HG03565 (cell line): ENCODE measurements around the gene COL5A1.
"Not testable (repeated sequence)": the region's sequence is repeated elsewhere in the genome, so short reads cannot be mapped to it uniquely, and the experiment has no call there.

Experiments used
- ATAC-seq: cut with Tn5 transposase; IDR thresholded peaks from one replicate; pipeline ENCODE4 v1.9.1; 2021; ENCODE audit warnings: mild to moderate bottlenecking, moderate library complexity; ENCODE audit not compliant: unreplicated experiment

COL5A1 gene

DNA sequence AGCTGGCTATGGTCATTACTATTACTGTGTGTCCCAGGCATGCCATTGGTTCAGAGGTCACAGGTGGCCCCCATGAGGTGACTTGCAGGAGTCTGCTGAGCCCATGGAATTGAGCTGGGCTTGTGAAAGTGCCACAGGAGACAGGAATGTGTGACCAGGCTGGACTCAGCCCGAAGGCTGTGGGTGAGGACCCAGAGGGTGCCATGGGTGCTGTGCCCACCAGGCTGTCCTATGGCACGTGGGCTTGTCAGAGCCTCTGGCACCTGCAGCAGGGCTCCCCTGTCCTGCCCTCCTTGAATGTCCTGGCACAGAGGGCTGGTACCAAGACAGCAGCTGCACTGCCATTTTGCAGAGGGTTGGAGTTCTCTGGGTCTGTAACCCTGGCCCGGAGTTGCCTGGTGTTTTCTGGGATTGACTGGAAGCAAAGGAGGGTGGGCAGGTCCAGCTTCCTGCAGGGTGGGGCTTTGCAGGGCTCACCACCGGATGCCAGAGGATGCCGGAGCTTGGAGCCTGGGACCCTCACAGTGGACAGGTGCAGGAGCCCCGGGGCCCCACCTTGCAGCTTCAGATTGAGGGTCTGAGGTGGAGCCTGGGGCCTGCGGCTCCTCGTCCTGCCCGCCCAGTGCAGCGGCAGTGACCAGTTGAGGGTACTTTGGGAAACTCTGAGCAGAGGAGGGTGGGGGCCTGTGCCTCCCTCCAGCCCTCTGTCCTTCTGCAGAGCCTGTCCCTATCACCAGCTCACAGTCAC lies 14.2 kb downstream of the COL5A1 start:
- ATAC-seq, result no peak

DNA sequence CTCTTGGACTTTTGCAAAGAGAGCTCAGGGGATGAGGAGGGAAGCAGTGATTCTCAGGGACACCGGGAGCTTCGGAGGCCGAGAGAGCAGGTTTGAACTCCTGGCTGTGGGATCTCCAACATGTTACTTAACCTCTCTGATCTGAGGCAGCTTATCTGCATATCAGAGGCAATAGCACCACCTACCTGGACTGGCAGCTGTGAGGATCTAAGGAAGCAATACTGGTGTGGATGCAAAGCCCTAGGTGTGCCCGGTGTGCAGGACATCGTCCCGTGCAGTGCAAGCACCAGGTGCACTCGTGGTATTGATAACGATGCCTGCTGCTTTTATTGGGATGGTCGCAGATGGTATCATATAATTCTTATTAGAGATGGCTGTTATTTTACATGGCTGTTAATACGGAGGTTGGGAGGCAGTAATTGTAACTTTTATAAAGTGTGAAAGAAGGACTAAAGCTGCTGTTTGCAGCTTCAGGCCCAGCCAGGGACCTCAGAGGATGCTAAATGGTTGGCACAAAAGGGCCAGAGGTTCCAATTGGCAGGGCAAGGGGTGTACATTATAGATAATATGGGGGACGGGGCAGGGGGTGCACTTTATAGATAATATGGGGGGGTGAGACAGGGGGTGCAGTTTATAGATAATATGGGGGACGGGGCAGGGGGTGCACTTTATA lies 14.9 kb downstream of the COL5A1 start:
- no peak for ATAC-seq

DNA sequence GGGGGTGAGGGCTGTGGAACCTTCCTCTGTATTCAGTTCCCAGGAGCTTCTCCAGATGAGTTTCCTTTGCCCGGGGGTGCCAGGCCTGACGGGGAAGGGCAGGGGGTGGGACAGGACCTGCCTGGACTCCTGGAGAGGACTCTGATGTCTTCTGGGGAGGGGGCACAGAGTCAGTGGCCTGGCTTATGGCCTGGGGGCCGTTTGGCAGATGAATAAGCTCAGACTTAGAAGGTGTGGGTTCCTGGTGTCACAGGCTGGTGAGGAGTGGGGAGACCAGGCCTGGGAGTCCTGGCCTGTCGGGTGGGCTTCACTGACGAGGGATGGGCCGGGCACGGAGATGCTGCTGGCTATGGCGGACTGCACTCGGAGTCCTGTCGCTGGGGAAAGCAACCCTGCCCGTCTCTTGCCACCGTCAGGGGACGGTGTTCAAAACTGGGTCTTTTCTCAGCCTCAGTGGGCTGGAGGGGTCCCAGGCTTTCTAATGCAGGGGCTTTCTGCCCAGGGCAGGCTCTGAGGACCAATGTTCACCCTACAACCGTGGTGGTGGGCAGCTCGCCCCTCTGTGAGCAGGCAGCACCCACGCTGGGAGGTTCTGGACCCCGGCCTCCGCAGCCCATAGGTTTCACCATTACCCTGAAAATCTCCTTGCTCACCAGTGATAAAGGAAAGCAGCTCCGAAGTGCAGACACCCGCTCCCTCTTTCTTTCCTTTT lies 16.2 kb downstream of the COL5A1 start:
- ATAC-seq, result no peak

DNA sequence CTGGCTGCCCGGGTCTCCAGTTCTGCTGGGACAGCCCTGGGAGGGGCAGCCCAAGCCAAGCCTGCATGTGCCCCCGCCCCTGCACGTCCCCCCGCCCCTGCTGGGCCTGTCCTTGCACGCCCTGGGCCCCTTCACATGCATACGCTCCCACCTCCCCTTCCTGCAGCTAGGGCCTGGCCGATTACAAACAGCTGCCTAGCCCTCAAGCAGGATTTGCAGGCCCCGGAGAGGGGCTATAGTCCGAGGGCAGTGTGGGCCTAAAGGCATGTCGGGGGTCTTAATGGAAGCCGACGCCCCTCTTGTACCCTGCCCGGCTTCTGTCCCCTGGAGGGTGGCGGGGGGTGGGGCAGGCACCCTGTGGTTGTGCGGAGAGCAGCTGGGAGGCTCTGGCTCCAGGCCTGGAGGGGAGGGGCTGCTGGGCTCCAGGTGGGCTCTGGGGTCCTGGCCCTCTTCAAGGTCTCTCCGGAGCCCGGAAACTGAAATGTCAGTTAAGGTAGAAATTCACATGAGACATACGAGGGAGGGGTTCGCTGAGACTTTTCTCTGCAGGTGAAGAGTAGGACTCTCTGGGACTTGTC lies 16.9 kb downstream of the COL5A1 start:
- no peak for ATAC-seq

DNA sequence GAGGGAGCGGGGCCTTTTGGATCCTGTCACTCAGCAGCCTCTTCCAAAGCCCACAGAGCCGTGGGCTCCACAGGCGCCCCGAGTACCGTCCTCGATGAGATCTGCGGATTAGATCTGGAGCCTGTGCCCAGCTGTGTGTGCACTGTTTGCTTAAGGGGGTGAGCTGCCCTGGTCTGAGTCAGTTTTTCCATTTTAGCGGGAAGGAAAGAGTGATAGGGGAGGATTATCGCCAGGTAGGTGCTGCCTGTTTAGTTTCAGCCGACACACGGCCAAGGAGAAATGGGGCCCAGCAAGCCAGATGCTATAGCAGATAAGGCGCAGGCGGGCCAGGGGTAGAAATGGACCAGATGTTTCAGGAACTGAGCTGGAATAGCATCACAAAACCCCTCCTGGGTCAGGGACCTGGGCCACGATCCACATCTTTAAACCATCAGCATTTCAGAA lies 18.1 kb downstream of the COL5A1 start:
- no peak for ATAC-seq

DNA sequence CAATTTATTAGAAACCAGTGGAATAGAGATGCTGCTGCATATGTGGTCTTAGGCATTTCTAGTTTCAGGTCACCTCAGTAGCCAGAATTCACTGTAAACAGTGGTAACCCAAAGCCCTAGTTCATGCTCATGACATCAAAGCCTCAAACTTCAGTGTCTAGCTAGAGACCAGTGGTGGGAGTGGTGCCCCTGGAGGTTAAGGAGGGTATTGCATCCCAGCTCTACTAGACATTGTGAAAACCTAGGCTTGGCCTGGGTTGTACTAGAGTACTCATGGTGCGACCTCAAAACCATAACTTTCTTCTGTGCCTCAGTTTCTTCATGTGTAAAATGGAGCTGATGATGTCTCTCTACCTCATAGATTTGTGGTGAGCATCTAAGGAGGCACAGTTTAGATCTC lies 18.8 kb downstream of the COL5A1 start:
- ATAC-seq, result no peak

DNA sequence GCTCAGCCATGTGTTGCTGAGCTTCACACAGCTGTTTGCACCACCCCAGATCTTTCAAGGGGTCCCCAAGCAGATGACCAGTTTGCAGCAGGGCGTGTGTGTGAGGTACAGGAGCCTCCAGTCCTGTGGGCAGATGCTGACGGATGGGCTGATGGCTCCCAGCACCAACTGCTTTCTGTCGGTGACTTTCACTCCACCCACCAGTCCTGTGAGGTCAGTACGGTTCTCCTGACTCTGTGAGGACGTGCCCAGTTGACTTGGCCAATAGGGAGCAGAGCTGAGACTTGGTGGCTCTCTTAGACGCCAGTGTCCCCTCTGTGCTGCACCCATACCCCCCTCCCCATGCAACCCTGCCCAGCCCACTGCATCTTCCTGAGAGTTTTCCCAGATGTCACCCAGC lies 19.7 kb downstream of the COL5A1 start:
- no peak for ATAC-seq

DNA sequence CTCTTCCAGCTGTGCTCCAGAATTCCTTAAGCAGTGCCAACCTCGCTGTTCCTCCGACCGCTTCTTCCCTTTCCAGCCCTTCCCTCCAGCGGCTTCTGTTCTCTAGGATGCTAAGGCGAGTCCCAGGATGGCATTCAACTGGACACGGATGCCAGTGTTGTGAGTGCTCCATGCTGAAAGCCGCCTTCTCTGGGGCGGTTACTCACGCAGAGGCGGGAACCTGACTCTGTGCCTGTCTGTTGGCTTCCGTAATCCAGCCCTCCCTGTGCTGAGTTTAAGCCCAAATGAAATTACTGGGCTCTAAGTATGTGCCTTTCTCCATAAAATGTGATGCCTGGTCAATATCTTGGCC lies 20.2 kb downstream of the COL5A1 start:
- ATAC-seq, result no peak

DNA sequence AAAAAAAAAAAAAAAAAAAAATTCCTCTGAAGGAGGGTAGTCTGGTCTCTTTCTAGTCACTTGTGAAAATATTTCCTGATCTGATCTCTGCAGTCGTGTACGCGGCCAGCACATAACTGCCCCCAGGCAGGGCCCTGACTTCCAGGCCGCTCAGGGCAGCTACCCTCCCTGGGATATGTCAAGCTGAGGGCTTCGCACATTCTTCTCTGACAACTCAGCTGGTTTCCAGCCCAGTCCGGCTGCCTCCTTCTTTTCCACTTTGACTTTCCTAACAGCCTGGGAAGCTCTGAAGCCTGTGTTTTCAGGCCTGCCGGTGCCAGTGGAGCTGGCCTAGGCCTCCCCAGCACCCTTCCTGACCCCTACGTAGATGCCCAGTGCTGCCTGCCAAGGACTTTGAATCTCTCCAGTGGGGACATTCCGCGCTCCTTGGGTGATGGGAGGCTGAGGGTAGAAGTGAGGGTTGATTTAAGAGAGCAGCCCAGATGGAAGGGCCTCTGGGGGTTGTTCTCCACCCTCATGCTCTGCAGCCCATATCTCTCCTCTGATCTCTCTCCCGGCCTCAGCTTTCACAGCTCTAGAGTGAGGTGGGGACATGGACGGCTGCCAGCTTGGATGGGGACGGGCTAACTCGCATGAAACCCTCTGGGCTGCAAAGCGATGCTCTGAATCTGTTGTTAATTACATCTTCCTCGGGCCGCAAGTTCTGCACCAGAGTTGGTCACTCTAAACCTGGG lies 20.7 kb downstream of the COL5A1 start:
- no peak for ATAC-seq

DNA sequence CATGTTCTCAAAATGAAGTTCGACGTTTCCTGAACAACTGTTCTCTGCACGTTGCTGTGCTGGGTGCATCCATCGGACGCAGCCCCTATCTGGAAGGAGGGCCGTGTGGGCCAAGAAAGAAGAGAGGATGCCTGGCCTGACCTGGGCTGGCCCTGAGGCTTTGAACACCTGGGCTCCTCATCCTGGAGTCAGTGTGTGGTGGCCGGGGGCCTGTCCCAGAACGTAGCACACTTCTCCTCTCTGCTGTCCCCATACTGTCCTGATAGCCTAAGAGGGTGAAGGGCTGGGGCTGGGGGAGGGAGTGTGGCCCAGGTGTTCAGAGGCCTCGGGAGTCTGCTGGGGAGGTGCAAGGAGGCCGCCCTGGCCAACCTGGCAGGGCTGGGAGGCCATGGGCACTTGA lies 21.5 kb downstream of the COL5A1 start:
- no peak for ATAC-seq

DNA sequence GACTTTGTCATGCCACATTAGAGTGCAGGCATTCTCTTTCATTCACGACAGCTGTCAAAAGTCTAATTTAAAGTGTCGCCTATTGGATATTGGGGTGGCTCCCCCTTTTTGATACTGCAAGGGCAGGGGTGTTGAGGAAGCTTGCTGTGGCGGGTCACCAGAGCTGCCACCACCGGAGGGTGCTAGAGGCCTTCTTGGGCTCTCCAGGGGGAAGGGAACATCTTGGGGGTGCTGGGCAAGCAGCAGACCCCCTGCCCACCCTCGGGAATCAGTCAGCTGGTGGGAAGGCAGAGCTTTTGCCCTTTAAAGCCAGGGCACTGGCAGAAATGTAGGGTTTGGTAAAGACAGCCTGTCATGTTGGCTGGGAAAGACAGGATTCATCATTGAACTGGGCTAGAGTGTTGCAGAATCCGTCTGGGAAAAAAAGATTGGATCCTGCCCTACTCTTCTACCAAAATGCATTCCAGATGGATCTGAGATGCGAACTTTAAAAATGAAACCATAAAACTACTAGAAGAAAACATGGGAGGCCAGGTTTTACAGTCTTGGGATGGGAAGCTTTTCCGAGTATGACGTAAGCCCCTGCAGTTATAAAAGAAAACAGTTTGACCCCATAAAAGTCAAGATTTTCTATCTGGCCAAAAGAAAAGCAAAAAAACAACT lies 22.3 kb downstream of the COL5A1 start:
- ATAC-seq, result no peak

DNA sequence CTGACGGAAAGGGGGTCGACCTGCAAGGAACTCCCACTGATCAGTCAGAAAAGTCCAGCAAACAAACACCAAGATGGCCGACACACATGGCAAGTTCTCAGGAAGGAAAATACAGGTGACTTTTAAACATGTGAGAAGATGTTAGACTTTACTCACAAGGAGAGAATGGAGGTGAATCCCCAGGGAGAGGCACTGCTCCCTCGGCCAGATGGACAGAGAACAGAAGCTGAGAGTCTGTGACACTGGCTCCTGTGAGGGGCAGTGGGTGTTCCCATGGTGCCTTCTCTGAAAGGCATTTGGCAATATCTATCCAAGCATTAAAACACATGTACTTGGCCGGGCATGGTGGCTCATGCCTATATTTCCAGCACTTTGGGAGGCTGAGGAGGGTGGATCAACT lies 22.8 kb downstream of the COL5A1 start:
- ATAC-seq, result no peak

DNA sequence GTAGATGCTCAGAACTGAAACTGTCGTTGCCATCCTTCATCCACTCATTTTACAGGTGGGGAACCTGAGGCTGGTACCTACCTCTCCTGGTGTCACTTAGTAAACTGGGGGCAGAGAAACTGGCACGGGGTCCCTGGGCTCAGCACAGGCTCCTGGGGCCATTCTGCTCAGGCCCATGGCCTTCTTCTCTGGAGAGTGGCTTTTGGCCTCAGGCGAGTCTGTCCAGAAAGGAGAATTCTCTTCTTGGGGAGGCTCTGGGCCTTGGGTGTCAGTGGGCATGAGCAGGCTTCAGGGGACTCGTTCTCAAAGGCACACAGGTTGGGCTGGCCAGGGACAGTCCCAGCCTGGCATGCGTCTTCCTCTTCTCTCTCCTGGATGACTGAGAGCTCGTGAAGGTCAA lies 24.6 kb downstream of the COL5A1 start:
- ATAC-seq, result no peak

DNA sequence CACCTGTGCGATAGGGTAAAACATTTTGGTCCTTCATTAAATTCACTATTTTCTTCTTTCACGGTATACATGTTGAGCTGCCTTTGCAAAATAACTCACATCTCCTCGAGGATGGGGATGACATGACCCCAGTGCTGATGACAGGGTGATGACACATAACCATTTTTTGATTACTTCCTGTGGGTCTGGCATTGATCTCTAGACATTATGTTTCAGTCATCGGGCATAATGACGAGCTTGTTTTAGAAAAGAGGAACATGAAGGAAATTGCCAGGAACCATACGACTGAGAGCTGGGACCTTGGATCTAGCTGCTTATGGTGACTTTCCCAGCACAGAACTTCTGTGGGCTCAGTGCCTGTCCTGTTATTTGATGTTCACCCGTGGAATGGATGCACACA lies 25.2 kb downstream of the COL5A1 start:
- ATAC-seq, result no peak

DNA sequence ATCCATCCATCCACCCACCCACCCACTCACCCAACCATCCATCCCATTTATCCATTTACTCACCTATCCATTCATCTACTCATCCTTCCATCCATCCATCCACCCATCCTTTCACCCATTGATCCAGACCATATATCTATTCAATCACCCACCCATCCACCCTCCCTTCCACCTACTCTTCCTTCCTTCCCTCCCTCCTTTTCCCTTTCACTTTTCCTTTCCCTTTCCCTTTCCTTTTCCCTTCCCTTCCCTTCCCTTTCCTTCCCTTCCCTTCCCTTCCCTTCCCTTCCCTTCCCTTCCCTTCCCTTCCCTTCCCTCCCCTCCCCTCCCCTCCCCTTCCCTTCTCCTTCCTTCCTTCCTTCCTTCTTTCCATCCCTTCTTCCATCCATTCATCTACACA lies 27.4 kb downstream of the COL5A1 start:
- not testable (repeated sequence) for ATAC-seq

DNA sequence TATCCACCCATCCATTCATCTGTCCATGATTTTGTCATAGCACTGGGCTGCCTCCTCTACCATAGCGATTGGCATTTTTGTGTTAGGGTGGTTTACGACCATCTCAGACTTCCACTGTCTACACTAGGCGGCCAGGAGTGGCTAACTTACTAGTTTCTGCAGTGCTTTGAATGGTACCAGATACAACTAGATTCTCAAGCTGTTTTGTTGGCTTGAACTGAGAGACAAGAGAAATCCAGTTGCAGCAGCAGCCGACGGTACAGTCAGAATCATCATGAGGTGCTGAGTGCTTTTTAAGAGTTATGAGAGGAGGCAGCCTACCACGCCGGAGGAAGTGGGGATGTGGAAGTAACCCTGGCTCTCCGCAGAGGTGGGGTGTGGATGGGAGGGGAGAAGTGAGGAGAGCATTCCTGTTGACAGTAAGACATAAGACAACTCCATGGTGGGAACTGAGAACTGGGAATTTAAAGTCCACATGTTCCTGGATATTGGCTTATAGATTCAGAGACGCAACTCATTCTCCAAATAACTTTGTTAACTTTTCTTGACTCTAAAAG lies 27.9 kb downstream of the COL5A1 start:
- ATAC-seq, result no peak

DNA sequence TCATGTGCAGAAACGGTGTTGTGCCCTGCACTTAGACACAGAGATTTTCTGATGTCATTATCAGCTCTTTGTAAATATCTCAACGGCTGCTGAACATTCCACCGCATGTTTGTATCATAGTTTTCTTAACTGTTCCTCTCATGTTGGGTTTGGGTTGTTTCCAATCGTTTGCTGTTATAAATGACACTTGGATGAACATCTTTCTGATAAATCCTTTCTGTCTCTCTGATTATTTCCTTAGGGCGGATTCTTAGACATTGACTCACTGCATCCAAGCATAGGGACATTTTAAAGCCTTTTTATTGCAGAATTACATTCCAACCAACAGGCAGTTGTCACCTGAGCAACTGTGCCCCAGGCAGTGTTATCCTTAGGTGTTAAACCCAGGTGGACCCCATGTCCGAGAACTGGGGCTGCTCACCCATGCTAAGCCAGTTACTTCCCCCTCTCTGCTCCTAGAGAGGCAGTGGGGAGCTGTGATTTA lies 28.5 kb downstream of the COL5A1 start:
- ATAC-seq, result no peak

DNA sequence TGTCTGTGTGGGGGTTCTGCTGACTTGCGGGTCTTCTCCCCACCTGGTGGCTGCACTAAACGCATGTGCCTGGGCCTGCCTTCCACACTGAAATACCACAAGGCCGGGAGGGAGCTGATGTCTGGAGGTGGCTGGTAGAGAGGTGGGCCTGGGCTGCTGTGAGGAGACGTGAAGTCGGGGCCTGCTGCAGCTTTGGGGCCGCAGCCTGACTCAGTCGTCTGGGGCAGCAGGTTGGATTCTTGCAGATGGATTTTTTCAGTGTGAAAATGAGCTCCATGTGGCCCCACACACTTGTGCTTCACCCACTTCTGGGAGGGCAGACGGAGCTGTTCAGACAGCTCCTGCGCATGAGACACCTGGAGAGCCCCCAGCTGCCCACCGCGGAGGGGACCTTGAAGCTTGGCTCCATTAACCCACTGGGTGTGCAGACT lies 29.3 kb downstream of the COL5A1 start:
- ATAC-seq, result no peak

DNA sequence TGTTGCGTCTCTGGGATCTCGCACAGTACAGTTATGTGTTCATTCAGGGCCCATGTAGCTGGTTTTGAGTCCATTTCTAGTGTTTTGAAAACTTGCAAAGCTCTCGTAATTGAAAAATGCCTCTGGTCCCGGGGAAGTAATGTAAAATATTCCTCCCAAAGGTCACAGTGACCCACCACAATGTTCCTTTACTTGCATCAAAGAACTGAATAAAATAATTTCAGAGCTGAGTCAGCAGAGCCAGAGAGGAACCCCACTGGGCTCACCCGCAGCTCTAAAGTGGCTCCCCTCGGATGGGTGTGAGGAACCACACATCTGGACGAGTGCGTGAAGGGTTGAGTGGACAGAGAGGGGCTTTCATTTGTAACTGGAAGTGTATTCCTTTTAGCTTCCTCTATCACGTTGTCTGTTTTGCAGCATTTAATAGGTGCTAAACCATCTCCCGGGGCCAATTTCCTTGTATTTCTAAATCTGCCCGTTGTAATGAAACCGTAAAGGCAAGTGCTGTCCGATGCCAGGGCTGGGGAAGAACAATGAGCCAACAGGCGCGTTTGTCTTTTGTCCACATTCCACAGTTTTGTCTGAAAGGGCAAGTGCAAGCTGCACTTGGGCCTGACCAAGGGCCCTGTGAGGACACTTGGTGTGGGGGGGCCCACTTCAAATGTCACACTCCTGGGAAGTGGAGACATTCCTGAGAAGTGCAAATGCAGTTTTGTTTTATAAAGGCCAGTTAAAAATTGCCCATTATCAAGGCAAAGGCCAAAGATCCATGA lies 29.9 kb downstream of the COL5A1 start:
- ATAC-seq, result no peak
